Right atrium auricular region (tissue), 2 donors: ENCODE measurements around the gene ANKFY1. TPM values are rescaled to one million over a fixed set of nuclear protein-coding genes. Genes with fewer than 3 reads are reported as not detected.

Experiments used
- DNase-seq: peaks from one replicate; pipeline ENCODE4 v3.0.0-alpha.2; 2019; ENCODE audit warnings: low spot score
- H3K27ac ChIP-seq, 2 donors: fragments of 200-600 bp; sonication (generic); 1 replicate in 1 of 2; 2 replicates in 1 of 2; pipeline ENCODE4 v1.5.1; 2016 to 2019
- H3K27me3 ChIP-seq, 2 donors: fragments of 200-600 bp; sonication (generic); one replicate each; pipeline versions ENCODE4 v1.5.1 to v1.6.0; 2017 to 2019
- H3K36me3 ChIP-seq: fragments of 200-600 bp; sonication (generic); one replicate; pipeline ENCODE4 v1.5.1; 2016
- H3K4me1 ChIP-seq, 2 donors: fragments of 200-600 bp; sonication (generic); one replicate each; pipeline versions ENCODE4 v1.5.1 to v1.6.0; 2017 to 2019
- H3K4me3 ChIP-seq, 2 donors: fragments of 200-600 bp; sonication (generic); 1 replicate in 1 of 2; 2 replicates in 1 of 2; pipeline ENCODE4 v1.5.1; 2017 to 2019; ENCODE audit warnings: mild to moderate bottlenecking in 1 of 2, moderate library complexity in 1 of 2
- H3K9me3 ChIP-seq, 2 donors: fragments of 200-600 bp; sonication (generic); one replicate each; pipeline ENCODE4 v1.5.1; 2019
- CTCF ChIP-seq, 2 donors: fragments of 200-600 bp; sonication (generic); IDR thresholded peaks; one replicate each; pipeline ENCODE4 v1.5.1; 2019; ENCODE audit warnings: antibody characterized with exemption in 2 of 2
- total RNA-seq, 2 donors: library from RNA; depleted of rRNA; stranded (reverse); fragments of >200 nt; gene quantifications; one replicate each; pipeline ENCODE4 v1.1.0, GENCODE V29; 2016

ANKFY1 gene
- total RNA-seq, 2 donors from 2014 or later = 13.9 to 16.7 TPM

GRCh38 chr17:4220655-4221054 lies 43.1 kb downstream of the ANKFY1 start:
- H3K4me1 ChIP-seq = peaks cover 0 to 7% of the 10 kb centered on the region in 2 donors
- no peak overlapping the region for H3K4me3 ChIP-seq
- DNase-seq = no peak
- TF ChIP-seq CTCF (IDR thresholded peaks at IDR 0.05) = no peak
- H3K27me3 ChIP-seq = no peaks in the 10 kb centered on the region
- peaks cover 18% of the 10 kb centered on the region for H3K36me3 ChIP-seq
- no peaks in the 10 kb centered on the region for H3K9me3 ChIP-seq
- H3K27ac ChIP-seq = peak overlapping the region; percentile 15 to 28

GRCh38 chr17:4219241-4219640 lies 44.5 kb downstream of the ANKFY1 start:
- H3K36me3 ChIP-seq = peaks cover 18% of the 10 kb centered on the region
- no peaks in the 10 kb centered on the region for H3K27me3 ChIP-seq
- H3K27ac ChIP-seq = no peak overlapping the region
- H3K4me1 ChIP-seq = peaks cover 0 to 7% of the 10 kb centered on the region in 2 donors
- H3K4me3 ChIP-seq = no peak overlapping the region
- TF ChIP-seq CTCF (IDR thresholded peaks at IDR 0.05) = no peak
- H3K9me3 ChIP-seq = no peaks in the 10 kb centered on the region
- no peak for DNase-seq

GRCh38 chr17:4215882-4216570 lies 47.8 kb downstream of the ANKFY1 start:
- TF ChIP-seq CTCF (IDR thresholded peaks at IDR 0.05) = no peak
- H3K9me3 ChIP-seq = no peaks in the 10 kb centered on the region
- no peak for DNase-seq
- no peak overlapping the region for H3K4me3 ChIP-seq
- H3K27ac ChIP-seq = peak overlapping the region in 1 of 2 donors; percentile 8
- no peaks in the 10 kb centered on the region for H3K27me3 ChIP-seq
- peaks cover 0 to 10% of the 10 kb centered on the region in 2 donors for H3K4me1 ChIP-seq
- H3K36me3 ChIP-seq = peaks cover 7% of the 10 kb centered on the region

GRCh38 chr17:4214157-4214556 lies 49.6 kb downstream of the ANKFY1 start:
- no peak for TF ChIP-seq CTCF (IDR thresholded peaks at IDR 0.05)
- Histone ChIP-seq H3K9me3 (no peaks in the 10 kb centered on the region), H3K4me3 (no peak overlapping the region), H3K4me1 (peaks cover 0 to 3% of the 10 kb centered on the region in 2 donors), H3K27ac (peak overlapping the region in 1 of 2 donors; percentile 24), H3K36me3 (peaks cover 14% of the 10 kb centered on the region), H3K27me3 (no peaks in the 10 kb centered on the region)
- no peak for DNase-seq

GRCh38 chr17:4209611-4210010 lies 54.2 kb downstream of the ANKFY1 start:
- H3K9me3 ChIP-seq = no peaks in the 10 kb centered on the region
- TF ChIP-seq CTCF (IDR thresholded peaks at IDR 0.05) = no peak
- no peaks in the 10 kb centered on the region for H3K27me3 ChIP-seq
- no peak for DNase-seq
- H3K4me1 ChIP-seq = peaks cover 0 to 12% of the 10 kb centered on the region in 2 donors
- H3K36me3 ChIP-seq = peaks cover 43% of the 10 kb centered on the region
- H3K4me3 ChIP-seq = no peak overlapping the region
- no peak overlapping the region for H3K27ac ChIP-seq

GRCh38 chr17:4208238-4208637 lies 55.5 kb downstream of the ANKFY1 start:
- Histone ChIP-seq H3K27ac (no peak overlapping the region), H3K4me1 (peaks cover 0 to 17% of the 10 kb centered on the region in 2 donors), H3K27me3 (no peaks in the 10 kb centered on the region), H3K9me3 (no peaks in the 10 kb centered on the region), H3K4me3 (no peak overlapping the region), H3K36me3 (peaks cover 43% of the 10 kb centered on the region)
- DNase-seq = no peak
- TF ChIP-seq CTCF (IDR thresholded peaks at IDR 0.05) = no peak
